Smooth muscle cell (in vitro differentiated cells): ENCODE results near the gene CCDC57. TPM values are rescaled to one million over a fixed set of nuclear protein-coding genes. Genes with fewer than 3 reads are reported as not detected.

Source experiments
- DNase-seq: peaks from one replicate; lab custom pipeline; 2025; ENCODE audit not compliant: unreplicated experiment; lab: John Stamatoyannopoulos, UW
- H2AFZ ChIP-seq: fragments of 200-600 bp; sonication (generic); 2 replicates; pipeline ENCODE4 v1.6.0; 2016; ENCODE audit warnings: antibody characterized with exemption, low read depth, mild to moderate bottlenecking
- H3F3A ChIP-seq: fragments of 200-600 bp; sonication (generic); 2 replicates; pipeline ENCODE4 v1.6.0; 2017; ENCODE audit warnings: antibody characterized with exemption, low read depth
- H3K27ac ChIP-seq: fragments of 200-600 bp; sonication (generic); 2 replicates; pipeline ENCODE4 v1.5.1; 2016; ENCODE audit warnings: low read depth, mild to moderate bottlenecking
- H3K27me3 ChIP-seq: fragments of 200-600 bp; sonication (generic); 2 replicates; pipeline ENCODE4 v1.6.1; 2016; ENCODE audit warnings: low read depth, mild to moderate bottlenecking
- H3K36me3 ChIP-seq: fragments of 200-600 bp; sonication (generic); 2 replicates; pipeline ENCODE4 v1.5.1; 2016; ENCODE audit warnings: low read depth
- H3K4me1 ChIP-seq: fragments of 200-600 bp; sonication (generic); 2 replicates; pipeline ENCODE4 v1.5.1; 2016; ENCODE audit warnings: low read depth
- H3K4me2 ChIP-seq: fragments of 200-600 bp; sonication (generic); 2 replicates; pipeline ENCODE4 v1.6.0; 2016; ENCODE audit warnings: mild to moderate bottlenecking
- H3K4me3 ChIP-seq: fragments of 200-600 bp; sonication (generic); 2 replicates; pipeline ENCODE4 v1.5.1; 2016; ENCODE audit warnings: mild to moderate bottlenecking
- H3K79me2 ChIP-seq: fragments of 200-600 bp; sonication (generic); 2 replicates; pipeline ENCODE4 v1.6.0; 2016; ENCODE audit warnings: low read depth, mild to moderate bottlenecking
- H3K9ac ChIP-seq: fragments of 200-600 bp; sonication (generic); 2 replicates; pipeline ENCODE4 v1.6.0; 2016; ENCODE audit warnings: low read depth
- H3K9me3 ChIP-seq: fragments of 200-600 bp; sonication (generic); replicated peaks from 2 replicates; pipeline ENCODE4 v1.5.1; 2016; ENCODE audit warnings: low read depth
- H4K20me1 ChIP-seq: fragments of 200-600 bp; sonication (generic); 2 replicates; pipeline ENCODE4 v1.6.0; 2016; ENCODE audit warnings: low read depth
- WGBS: methylation state at CpG from one replicate; pipeline ENCODE4 v1.1.7; 2016; ENCODE audit warnings: low lambda C conversion rate; 5-methylcytosine and 5-hydroxymethylcytosine counted together
- polyA plus RNA-seq: library from polyadenylated mRNA; unstranded; fragments of >200 nt; fragmentation: Nextera tagmentation; extraction: Ambion mirVana; gene quantifications from 2 replicates; pipeline ENCODE4 v1.2.1, GENCODE V29; 2016
- total RNA-seq: library from RNA; depleted of rRNA; stranded (reverse); fragments of >200 nt; gene quantifications from 2 replicates; pipeline ENCODE4 v1.2.3, GENCODE V29; 2014
- TF ChIP-seq, protein P1 (sequence below): fragments of 200-600 bp; sonication (generic); IDR thresholded peaks from 2 replicates; pipeline ENCODE4 v1.5.1; 2017; ENCODE audit warnings: borderline replicate concordance, mild to moderate bottlenecking, antibody characterized with exemption; ENCODE audit not compliant: insufficient read depth, poor library complexity, severe bottlenecking

CCDC57 gene
- total and polyA plus RNA-seq, 2 experiments from 2014 or later = 18.3 to 23.1 TPM

DNA sequence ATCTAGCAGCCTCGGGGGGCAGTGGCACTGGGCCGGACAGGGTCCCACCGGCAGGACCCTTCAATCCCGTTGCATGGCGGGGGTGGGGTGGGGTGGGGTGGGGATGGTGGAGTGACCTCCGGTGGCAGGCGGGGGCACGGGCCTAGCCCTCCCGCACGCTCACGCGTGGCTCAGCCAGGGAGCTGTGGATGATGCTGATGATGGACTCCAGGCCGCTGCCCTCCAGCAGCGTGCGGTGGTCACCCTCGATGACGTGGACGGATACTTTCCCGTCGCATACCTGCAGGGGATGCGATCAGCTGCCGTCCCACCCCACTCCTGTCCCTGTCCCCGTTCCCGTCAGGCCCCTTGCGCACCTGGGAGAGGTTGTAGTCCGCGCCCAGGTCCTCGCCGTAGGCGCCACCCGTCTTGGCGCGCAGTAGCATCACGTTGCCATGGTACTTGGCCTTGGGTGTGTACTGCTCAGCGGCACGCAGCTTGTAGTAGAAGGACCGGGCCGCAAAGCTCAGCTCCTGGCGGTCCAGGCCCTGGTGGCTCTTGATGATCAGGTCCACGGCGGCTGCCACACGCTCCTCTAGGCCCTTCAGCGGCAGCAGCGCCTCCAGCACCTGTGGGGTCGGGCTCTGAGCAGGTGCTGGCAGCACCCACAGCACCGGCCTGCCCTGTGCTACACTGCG is 133.5 kb downstream of the CCDC57 start:
- Histone ChIP-seq H4K20me1 (peaks cover 34% of the 10 kb centered on the region), H2AFZ (no peak overlapping the region), H3K27ac (no peak overlapping the region), H3K36me3 (no peaks in the 10 kb centered on the region), H3F3A (no peaks in the 10 kb centered on the region), H3K4me1 (no peaks in the 10 kb centered on the region), H3K9me3 (no peaks in the 10 kb centered on the region), H3K9ac (no peak overlapping the region), H3K27me3 (no peaks in the 10 kb centered on the region), H3K4me3 (no peak overlapping the region), H3K79me2 (no peaks in the 10 kb centered on the region), H3K4me2 (no peak overlapping the region)
- TF ChIP-seq, protein P1, sequence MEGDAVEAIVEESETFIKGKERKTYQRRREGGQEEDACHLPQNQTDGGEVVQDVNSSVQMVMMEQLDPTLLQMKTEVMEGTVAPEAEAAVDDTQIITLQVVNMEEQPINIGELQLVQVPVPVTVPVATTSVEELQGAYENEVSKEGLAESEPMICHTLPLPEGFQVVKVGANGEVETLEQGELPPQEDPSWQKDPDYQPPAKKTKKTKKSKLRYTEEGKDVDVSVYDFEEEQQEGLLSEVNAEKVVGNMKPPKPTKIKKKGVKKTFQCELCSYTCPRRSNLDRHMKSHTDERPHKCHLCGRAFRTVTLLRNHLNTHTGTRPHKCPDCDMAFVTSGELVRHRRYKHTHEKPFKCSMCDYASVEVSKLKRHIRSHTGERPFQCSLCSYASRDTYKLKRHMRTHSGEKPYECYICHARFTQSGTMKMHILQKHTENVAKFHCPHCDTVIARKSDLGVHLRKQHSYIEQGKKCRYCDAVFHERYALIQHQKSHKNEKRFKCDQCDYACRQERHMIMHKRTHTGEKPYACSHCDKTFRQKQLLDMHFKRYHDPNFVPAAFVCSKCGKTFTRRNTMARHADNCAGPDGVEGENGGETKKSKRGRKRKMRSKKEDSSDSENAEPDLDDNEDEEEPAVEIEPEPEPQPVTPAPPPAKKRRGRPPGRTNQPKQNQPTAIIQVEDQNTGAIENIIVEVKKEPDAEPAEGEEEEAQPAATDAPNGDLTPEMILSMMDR = no peak
- 95% methylated on average over 38 of the region's 47 CpGs for WGBS
- DNase-seq = no peak

DNA sequence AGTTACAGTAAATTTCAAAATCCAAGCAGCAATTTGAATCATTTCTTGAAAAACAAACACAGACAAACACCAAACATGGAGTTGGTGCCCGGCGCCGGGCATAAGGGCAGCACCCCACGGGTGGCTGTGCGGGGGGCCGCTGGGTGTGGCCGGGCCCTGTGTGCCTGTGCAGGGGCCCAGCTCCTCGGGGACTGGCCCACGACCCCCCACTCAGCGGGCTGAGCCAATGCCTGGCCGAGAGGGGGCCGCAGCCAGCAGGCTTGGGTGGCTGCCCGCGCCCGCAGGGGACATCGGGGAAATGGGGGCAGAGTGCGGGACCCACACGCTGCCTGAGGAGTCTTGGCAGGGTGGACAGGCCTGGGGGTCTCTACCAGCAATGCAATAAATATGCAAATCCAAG is 134.2 kb downstream of the CCDC57 start:
- over 99% methylated on average over 18 of the region's 18 CpGs for WGBS
- Histone ChIP-seq H3K4me3 (no peak overlapping the region), H3K9me3 (no peaks in the 10 kb centered on the region), H3K79me2 (no peaks in the 10 kb centered on the region), H3K4me2 (no peak overlapping the region), H4K20me1 (peaks cover 27% of the 10 kb centered on the region), H3F3A (no peaks in the 10 kb centered on the region), H3K27me3 (no peaks in the 10 kb centered on the region), H3K36me3 (no peaks in the 10 kb centered on the region), H3K4me1 (no peaks in the 10 kb centered on the region), H3K9ac (no peak overlapping the region), H2AFZ (no peak overlapping the region), H3K27ac (no peak overlapping the region)
- TF ChIP-seq, protein P1 = no peak
- no peak for DNase-seq

DNA sequence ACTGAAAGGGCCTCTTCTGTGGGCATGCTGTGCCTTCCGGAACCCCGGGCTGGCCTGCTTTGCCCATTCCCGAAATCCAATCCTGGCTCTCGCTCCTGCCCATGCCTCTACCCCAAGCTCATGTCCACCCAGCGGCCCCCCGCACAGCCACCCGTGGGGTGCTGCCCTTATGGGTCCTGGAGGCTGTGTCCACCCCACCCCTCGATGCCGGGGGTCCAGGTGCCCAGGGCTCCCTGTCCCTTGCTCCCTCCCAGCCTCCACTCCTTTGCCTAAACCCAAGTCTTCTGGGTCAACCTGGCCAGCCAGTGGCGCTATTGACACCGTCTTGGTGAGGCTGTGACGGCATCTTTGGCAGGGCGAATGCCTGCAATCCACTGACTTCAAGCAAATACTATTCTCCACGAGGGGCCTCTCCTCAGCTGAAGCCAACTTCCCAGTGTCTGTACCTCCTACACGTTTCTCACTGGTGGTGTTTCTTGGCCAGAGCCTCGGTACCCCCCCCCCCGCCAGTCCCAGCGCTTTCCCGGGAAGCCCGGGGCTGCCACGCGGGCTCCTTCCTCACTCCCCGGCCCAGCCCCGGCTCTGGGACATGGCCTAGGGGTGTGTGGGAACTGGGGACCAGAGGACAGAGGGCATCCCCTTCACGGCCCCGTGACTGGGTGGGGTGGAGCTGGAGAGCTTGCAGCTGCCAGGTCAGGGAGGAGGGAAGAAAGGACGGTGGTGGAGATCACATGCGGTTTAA is 134.9 kb downstream of the CCDC57 start:
- Histone ChIP-seq H3K27me3 (no peaks in the 10 kb centered on the region), H3K4me2 (no peak overlapping the region), H3K9ac (no peak overlapping the region), H2AFZ (no peak overlapping the region), H3K36me3 (no peaks in the 10 kb centered on the region), H3K79me2 (no peaks in the 10 kb centered on the region), H3K27ac (no peak overlapping the region), H3K9me3 (no peaks in the 10 kb centered on the region), H4K20me1 (peaks cover 20% of the 10 kb centered on the region), H3K4me1 (no peaks in the 10 kb centered on the region), H3K4me3 (no peak overlapping the region), H3F3A (no peaks in the 10 kb centered on the region)
- TF ChIP-seq, protein P1 = no peak
- DNase-seq = no peak
- WGBS = 89% methylated on average over 28 of the region's 28 CpGs
